ENCODE results near the gene TSC22D4.
A peak's percentile ranks its signal among the peaks of the same experiment; 100 is the strongest.
"Not testable (repeated sequence)": the region's sequence is repeated elsewhere in the genome, so short reads cannot be mapped to it uniquely, and the experiment has no call there.

TSC22D4 gene

GRCh38 chr7:100443096-100443840 is 35.7 kb downstream of the TSC22D4 start:
- DNase-seq, result no peak

- no peak for DNase-seq
Measured at GRCh38 chr7:100441641-100442535, 37.1 kb downstream of the TSC22D4 start.

- DNase-seq, result not testable (repeated sequence)
Measured at GRCh38 chr7:100439244-100439643, 39.8 kb downstream of the TSC22D4 start.

- DNase-seq, result not testable (repeated sequence)
Measured at GRCh38 chr7:100438731-100439130, 40.3 kb downstream of the TSC22D4 start.

- no peak for DNase-seq
Measured at GRCh38 chr7:100438172-100438571, 40.8 kb downstream of the TSC22D4 start.

GRCh38 chr7:100437150-100438100 is 41.6 kb downstream of the TSC22D4 start:
- no peak for DNase-seq

- DNase-seq, result peak in 6 of 14 donors; percentile 26 to 64 (median 55)
Measured at GRCh38 chr7:100435401-100436304, 43.4 kb downstream of the TSC22D4 start.

GRCh38 chr7:100434297-100435144 is 44.5 kb downstream of the TSC22D4 start:
- DNase-seq, result no peak

GRCh38 chr7:100433592-100434296 is 45.3 kb downstream of the TSC22D4 start:
- DNase-seq, result no peak

- DNase-seq, result no peak
Measured at GRCh38 chr7:100433276-100433591, 45.8 kb downstream of the TSC22D4 start.

GRCh38 chr7:100432621-100433275 is 46.3 kb downstream of the TSC22D4 start:
- no peak for DNase-seq

GRCh38 chr7:100432053-100432452 is 47.0 kb downstream of the TSC22D4 start:
- DNase-seq, result no peak

- no peak for DNase-seq
Measured at GRCh38 chr7:100431286-100431735, 47.7 kb downstream of the TSC22D4 start.

- DNase-seq, result peak in 1 of 14 donors; percentile 49
Measured at GRCh38 chr7:100430493-100431285, 48.3 kb downstream of the TSC22D4 start.

GRCh38 chr7:100429637-100430492 is 49.1 kb downstream of the TSC22D4 start, which contains the start of gene MEPCE:
Gene MEPCE (plus strand): TSS chr7:100429831. CDS start chr7:100430019, 188 bp downstream.
- DNase-seq, result peak; percentile 81 to 97 (median 95)

GRCh38 chr7:100428967-100429636 is 49.9 kb downstream of the TSC22D4 start:
- DNase-seq, result peak; percentile 88 to 99 (median 98)
